Measurements from ENCODE around the gene AKT3.

DNA sequence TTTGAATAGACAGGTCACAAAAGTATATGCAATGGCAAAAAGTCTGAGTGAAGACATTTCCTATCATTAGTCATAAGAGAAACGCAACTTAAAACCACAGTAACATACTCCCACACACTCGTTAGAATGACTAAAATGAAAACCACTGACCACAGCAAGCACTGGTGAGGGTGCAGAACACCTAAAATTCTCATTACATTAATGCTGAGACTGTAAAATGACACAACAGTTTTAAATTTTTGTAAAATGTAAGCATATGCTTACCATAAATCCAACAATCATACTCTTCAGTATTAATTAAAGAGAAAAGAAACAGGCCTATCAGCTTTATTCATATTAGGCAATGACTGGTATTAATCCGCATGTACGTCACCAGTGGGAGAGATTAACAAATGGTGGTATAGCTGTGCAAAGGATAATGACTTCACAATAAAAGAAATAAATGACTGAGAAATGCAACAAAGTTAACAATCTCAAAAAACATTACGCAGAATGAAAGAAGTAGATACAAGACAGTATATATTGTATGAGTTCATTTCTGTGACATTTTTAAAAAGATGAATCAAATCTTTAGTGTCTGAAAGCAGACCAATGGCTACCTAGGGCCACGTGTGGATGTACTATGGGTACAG, 253.5 kb downstream of the AKT3 start:
- TF ChIP-seq, protein P1, sequence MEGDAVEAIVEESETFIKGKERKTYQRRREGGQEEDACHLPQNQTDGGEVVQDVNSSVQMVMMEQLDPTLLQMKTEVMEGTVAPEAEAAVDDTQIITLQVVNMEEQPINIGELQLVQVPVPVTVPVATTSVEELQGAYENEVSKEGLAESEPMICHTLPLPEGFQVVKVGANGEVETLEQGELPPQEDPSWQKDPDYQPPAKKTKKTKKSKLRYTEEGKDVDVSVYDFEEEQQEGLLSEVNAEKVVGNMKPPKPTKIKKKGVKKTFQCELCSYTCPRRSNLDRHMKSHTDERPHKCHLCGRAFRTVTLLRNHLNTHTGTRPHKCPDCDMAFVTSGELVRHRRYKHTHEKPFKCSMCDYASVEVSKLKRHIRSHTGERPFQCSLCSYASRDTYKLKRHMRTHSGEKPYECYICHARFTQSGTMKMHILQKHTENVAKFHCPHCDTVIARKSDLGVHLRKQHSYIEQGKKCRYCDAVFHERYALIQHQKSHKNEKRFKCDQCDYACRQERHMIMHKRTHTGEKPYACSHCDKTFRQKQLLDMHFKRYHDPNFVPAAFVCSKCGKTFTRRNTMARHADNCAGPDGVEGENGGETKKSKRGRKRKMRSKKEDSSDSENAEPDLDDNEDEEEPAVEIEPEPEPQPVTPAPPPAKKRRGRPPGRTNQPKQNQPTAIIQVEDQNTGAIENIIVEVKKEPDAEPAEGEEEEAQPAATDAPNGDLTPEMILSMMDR (IDR thresholded peaks at IDR 0.05; ENCODE audit: poor library complexity), result no peak
- no peak for TF ChIP-seq EZH2 (IDR thresholded peaks at IDR 0.05; ENCODE audit: borderline replicate concordance)
